NAMALWA (cell line): ENCODE results near the gene ELAVL3.
"Not testable (repeated sequence)": the region's sequence is repeated elsewhere in the genome, so short reads cannot be mapped to it uniquely, and the experiment has no call there.

Experiments
- DNase-seq: peaks from one replicate; pipeline ENCODE4 v3.0.0-alpha.2; 2015; ENCODE audit warnings: low spot score

ELAVL3 gene

DNA sequence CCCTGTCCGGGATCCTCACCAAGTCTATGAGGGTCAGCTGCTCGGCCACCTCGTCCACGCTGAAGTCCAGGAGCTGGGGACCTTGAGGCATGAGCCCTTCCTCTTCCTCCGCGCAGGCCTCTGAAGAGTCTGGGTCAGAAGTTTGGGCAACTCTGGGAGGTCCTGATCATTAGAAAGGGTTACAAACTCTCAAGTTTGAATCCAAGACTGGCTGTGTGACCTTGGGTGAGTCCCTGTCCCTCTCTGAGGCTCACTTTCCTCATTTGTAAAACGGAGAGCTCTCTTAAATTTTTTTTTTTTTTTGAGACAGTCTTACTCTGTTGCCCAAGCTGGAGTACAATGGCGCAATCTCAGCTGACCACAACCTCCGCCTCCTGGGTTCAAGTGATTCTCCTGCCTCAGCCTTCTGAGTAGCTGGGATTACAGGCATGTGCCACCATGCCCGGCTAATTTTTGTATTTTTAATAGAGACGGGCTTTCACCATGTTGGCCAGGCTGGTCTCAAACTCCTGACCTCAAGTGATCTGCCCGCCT lies 74.1 kb downstream of the ELAVL3 start:
- DNase-seq = not testable (repeated sequence)

DNA sequence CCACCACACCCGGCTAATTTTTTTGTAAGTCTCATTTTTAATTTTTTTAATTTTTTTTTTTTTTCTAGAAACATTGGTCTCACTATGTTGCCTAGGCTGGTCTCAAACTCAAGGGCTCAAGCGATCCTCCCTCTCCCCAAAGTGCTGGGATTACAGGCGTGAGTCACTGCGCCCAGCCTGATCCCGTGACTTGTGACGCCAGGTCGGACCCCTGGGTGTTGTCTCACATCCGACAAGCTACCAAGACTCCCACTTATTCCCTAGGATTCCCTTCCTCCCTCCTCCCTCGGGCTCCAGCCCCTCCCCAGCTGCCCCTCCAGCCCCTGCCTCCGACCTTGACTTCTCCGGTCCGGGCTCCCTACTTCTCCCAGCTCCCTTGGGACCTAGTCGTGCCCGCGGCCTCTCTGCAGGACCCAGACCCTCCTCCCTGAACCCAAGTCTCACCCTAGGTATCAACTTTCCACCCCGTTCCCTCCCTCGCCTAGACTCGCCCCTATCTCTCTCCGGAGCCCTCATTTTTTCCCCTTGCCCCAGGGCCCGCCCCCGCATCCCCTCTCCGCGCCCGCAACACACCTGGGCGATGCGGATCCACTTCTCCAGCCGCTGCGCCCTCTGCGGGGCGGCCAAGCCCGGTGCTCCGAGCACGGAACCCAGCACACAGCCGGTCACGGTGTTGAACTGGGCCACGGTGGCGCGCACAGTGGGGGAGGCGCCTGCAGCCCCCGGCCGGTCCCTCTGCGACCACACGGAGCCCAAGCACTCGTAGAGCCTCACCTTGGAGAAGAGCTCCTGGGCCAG lies 74.8 kb downstream of the ELAVL3 start:
- no peak for DNase-seq

DNA sequence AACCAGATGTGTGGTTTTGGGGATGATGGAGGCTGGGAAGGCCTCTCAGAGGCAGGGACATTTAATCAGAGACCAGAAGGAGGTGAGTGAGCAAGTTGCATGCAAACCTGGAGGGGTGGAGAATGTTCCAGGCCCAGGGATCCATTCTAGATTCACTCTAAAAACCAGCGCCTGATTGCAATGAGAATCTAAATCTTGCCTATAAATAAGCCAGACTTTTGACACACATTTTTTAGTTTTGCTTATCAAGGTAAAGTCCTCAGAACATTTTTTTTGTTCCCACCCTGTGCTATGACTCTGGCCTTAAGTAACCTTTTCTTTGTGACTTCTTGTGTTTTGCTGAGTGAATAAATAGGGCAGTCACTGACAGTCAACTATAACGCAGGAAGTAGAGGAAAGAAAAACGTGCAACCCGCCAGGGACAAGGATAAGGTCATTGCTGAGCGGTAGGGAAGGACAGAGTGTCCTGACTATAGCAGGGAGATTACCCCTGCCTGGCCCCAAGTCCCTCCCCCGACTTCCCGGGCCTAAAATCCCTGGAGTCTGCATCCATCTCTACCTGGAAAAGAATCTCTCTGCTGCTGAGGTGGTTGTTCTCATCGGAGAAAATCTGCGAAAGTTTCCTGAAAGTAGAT lies 76.1 kb downstream of the ELAVL3 start:
- no peak for DNase-seq

DNA sequence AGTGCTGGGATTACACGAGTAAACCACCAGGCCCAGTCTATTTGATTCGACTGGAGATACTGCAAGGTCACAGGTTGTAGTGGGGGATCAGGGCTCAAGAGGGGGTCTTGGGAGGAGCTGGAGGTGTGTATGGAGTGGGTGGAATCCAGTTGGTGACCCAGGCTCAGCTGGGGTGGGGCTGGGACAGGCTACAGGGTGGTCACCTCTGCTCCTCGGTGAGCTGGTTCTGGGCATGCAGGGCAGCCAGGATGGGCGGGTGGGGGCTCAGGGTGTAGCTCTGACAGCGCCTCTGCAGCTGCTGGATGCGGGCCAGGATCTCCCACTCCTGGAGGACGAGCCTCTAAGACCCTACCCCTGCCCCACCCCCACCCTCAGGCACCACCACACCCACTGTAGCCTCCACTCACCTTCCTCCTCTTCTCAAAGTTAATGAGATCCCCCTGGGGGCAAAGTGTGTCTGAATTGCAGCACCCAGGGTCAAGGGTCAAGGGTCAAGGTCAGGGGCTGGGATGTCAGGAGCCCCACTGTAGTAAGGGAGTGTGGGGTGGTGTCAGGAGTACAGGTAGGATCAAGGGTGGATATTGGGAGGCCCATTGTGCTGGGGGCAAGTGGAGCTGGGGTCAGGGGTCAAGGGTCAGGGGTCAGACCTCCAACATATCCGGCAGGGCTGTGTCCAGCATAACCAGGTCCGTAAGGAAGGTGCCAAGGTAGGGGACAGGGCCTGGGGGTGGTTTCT lies 78.9 kb downstream of the ELAVL3 start:
- DNase-seq = no peak
